Ovary (tissue), 9 donors: Measurements from ENCODE around the gene CERCAM. TPM values are rescaled to one million over a fixed set of nuclear protein-coding genes. Genes with fewer than 3 reads are reported as not detected.

ENCODE experiments used
- DNase-seq, 5 donors: peaks; one replicate each; pipeline ENCODE4 v3.0.0-alpha.2; 2019 to 2020
- H3K27ac ChIP-seq, 2 donors: fragments of 200-600 bp; one replicate each; pipeline versions ENCODE4 v1.5.1 to v1.8.0; 2019 to 2022
- H3K27me3 ChIP-seq: fragments of 200-600 bp; one replicate; pipeline ENCODE4 v1.8.0; 2022
- H3K36me3 ChIP-seq: fragments of 200-600 bp; sonication (generic); one replicate; pipeline ENCODE4 v1.5.1; 2019
- H3K4me1 ChIP-seq: one replicate; pipeline ENCODE4 v1.8.1; 2013; ENCODE audit warnings: mild to moderate bottlenecking, moderate library complexity; ENCODE audit not compliant: insufficient read depth
- H3K4me3 ChIP-seq: fragments of 200-600 bp; sonication (generic); one replicate; pipeline ENCODE4 v1.5.1; 2017
- H3K9me3 ChIP-seq, 2 donors: fragments of 200-600 bp in 1 of 2; sonication (generic) in 1 of 2; one replicate each; pipeline versions ENCODE4 v1.5.1 to v1.8.1; 2013 to 2019; ENCODE audit warnings: mild to moderate bottlenecking in 1 of 2, moderate library complexity in 1 of 2
- CTCF ChIP-seq, 3 donors: fragments of 450-650 bp in 2 of 3; fragments of 200-600 bp in 1 of 3; IDR thresholded peaks; one replicate each; pipeline versions ENCODE4 v1.5.1 to v1.8.0; 2016 to 2022; ENCODE audit warnings: antibody characterized with exemption in 3 of 3, mild to moderate bottlenecking in 1 of 3
- EP300 ChIP-seq: sonication (generic); formaldehyde crosslinking; IDR thresholded peaks from one replicate; pipeline ENCODE4 v1.6.1; 2017; ENCODE audit warnings: antibody characterized with exemption
- POLR2A ChIP-seq: fragments of 450-650 bp; IDR thresholded peaks from one replicate; pipeline ENCODE4 v1.6.1; 2017; ENCODE audit warnings: antibody characterized with exemption, mild to moderate bottlenecking, moderate library complexity
- WGBS, 3 donors: extraction: QIAGEN DNeasy Blood & Tissue Kit in 1 of 3; methylation state at CpG; one replicate each; pipeline versions ENCODE4 v1.1.5 to v1.1.7; 2013 to 2017; 5-methylcytosine and 5-hydroxymethylcytosine counted together
- intact Hi-C, 4 donors: fragments of 100-400 bp; cut with DNase I; formaldehyde crosslinking; loops; one replicate each; pipeline versions ENCODE4 v1.11.0 to v1.15.1; 2022 to 2023
- polyA plus RNA-seq, 2 donors: library from polyadenylated mRNA; stranded (reverse); fragments of 200-250 nt in 1 of 2; fragments of 350-450 nt in 1 of 2; fragmentation: Illumina TruSeq in 1 of 2; extraction: RNeasy Lipid Tissue Mini Kit (QIAGEN cat#74804) in 1 of 2; gene quantifications; one replicate each; pipeline ENCODE4 v1.2.3, GENCODE V29; 2013 to 2014
- total RNA-seq, 7 donors: library from RNA; depleted of rRNA in 2 of 7; stranded (reverse); fragments of >200 nt in 2 of 7; fragmentation: NEBNext Ultra II Directional in 3 of 7; extraction: Animal tissue kit (Norgen Biotek cat#: 25700) in 3 of 7; gene quantifications; one replicate each; pipeline versions ENCODE4 v1.1.0 to v1.2.4, GENCODE V29; 2016 to 2023
- donor health status: DM: no; HTN: no; CAD: no; lungs with moderate emphysema.
- donor health status: DM: no; HTN: no; CAD: no.
- donor health status: Bipolar disorder and iron deficiency.
- donor health status: DM: yes; HTN: yes; CAD: no.
- donor health status: DM: no; HTN: no; CAD: no.
- donor health status: DM: yes; HTN: yes; CAD: no.

Gene CERCAM
- total and polyA plus RNA-seq, 9 donors, result 19.6 to 63.9 (median 38.1) TPM

DNA sequence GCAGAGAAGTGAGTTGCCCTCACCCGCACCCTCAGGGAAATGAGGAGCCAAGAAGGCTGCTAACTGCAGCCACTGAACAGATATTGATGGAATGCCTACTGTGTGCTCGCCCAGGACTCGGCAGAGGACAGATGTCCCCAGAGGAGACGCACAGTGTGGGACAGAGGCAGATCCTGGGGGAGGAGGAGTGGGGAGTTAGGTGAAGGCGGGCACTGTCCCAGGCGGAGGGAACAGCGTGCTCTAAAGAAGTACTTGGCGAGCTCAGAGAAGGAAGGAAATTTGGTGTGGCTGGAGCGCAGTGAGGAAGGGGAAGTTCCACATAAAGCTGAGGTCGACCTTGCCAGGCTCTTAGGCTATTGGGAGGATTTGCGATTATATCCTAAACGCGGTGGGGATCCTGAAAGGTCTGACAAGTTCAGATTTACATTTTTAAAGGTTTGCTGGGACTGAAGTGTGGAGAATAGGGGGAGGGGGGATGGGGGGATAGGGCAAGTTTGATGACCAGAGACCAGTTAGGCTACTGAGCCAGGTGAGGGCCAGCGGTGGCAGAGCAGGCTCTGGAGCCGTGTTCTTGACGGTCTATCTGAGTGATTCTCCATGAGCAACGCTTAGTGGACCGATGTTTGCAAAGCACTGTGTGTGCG lies 23.6 kb upstream of the CERCAM start:
- no peak overlapping the region for H3K27ac ChIP-seq
- H3K36me3 ChIP-seq, result no peaks in the 10 kb centered on the region
- no peak for TF ChIP-seq CTCF (IDR thresholded peaks at IDR 0.05)
- H3K4me3 ChIP-seq, result no peak overlapping the region
- H3K27me3 ChIP-seq, result no peaks in the 10 kb centered on the region
- 4 to 5% (median 5%) methylated on average over 19 of the region's 19 CpGs for WGBS, 3 donors
- no peaks in the 10 kb centered on the region for H3K9me3 ChIP-seq
- no peaks in the 10 kb centered on the region for H3K4me1 ChIP-seq
- DNase-seq, result no peak
- intact Hi-C loops, result no loop called here

- Histone ChIP-seq H3K4me1 (no peaks in the 10 kb centered on the region), H3K9me3 (no peaks in the 10 kb centered on the region), H3K36me3 (no peaks in the 10 kb centered on the region), H3K4me3 (no peak overlapping the region), H3K27me3 (no peaks in the 10 kb centered on the region), H3K27ac (no peak overlapping the region)
- intact Hi-C loops, result no loop called here
- WGBS, 3 donors, result 58 to 66% (median 60%) methylated on average over 7 of the region's 7 CpGs
- TF ChIP-seq POLR2A (no peak), EP300 (no peak), CTCF (IDR thresholded peaks at IDR 0.05) (no peak)
- no peak for DNase-seq
These were observed 22.8 kb upstream of the CERCAM start for GRCh38 chr9:128397831-128398230.

DNA sequence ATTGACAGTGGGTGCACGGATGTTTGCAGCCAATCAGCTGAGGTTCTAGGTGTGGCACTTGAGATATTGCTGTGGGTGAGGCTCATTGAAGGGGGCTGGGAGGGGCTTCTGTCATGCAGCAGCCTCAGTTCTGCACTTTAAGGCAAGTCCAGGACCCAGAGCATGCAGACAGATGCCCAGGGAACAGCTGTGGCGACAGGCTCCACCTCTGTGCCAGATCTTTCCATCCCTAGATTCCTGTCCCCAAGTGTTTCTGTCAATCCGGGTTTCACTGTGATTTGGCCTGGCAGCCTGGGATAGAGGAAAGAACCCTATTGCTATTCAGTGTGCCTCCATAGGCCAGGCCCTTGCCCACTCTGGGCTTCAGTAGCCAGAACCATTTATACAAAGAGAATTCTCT lies 20.8 kb upstream of the CERCAM start:
- Histone ChIP-seq H3K27ac (no peak overlapping the region), H3K36me3 (no peaks in the 10 kb centered on the region), H3K9me3 (no peaks in the 10 kb centered on the region), H3K4me1 (no peaks in the 10 kb centered on the region), H3K4me3 (no peak overlapping the region), H3K27me3 (no peaks in the 10 kb centered on the region)
- TF ChIP-seq CTCF (IDR thresholded peaks at IDR 0.05) (no peak), EP300 (no peak), POLR2A (no peak)
- intact Hi-C loops, result no loop called here
- WGBS, 3 donors, result 66 to 71% (median 70%) methylated on average over 3 of the region's 3 CpGs
- DNase-seq, result no peak

- no peaks in the 10 kb centered on the region for H3K4me1 ChIP-seq
- H3K4me3 ChIP-seq, result no peak overlapping the region
- H3K36me3 ChIP-seq, result no peaks in the 10 kb centered on the region
- no peaks in the 10 kb centered on the region for H3K27me3 ChIP-seq
- DNase-seq, result no peak
- TF ChIP-seq POLR2A, result no peak
- no peak for TF ChIP-seq EP300
- no peak for TF ChIP-seq CTCF (IDR thresholded peaks at IDR 0.05)
- WGBS, 3 donors, result 74 to 78% (median 75%) methylated on average over 5 of the region's 5 CpGs
- intact Hi-C loops, result no loop called here
- H3K9me3 ChIP-seq, result no peaks in the 10 kb centered on the region
- no peak overlapping the region for H3K27ac ChIP-seq
These were observed 16.1 kb upstream of the CERCAM start for GRCh38 chr9:128404560-128404959.
